Activated CD8-positive, alpha-beta T cell treated with anti-CD3 and anti-CD28 coated beads, Interleukin-2, amount 10 ng/mL, durations not matched to agents 7 days and 5 days (primary cell): ENCODE measurements around the gene XAF1. TPM values are rescaled to one million over a fixed set of nuclear protein-coding genes. Genes with fewer than 3 reads are reported as not detected.

Source experiments
- ATAC-seq: fragments of 150-1000 bp; cut with Tn5 transposase; one replicate; pipeline ENCODE4 v1.10.0; 2021; ENCODE audit warnings: moderate library complexity
- CTCF ChIA-PET: fragments of 350-600 bp; sonication (Branson Sonifier 250); formaldehyde crosslinking; loops from one replicate; lab custom pipeline; 2021; ENCODE audit warnings: antibody characterized with exemption; lab: Charles Lee
- POLR2A ChIA-PET: fragments of 350-600 bp; sonication (Branson Sonifier 250); formaldehyde crosslinking; loops from one replicate; lab custom pipeline; 2021; ENCODE audit warnings: antibody characterized with exemption; lab: Charles Lee
- DNase-seq: peaks from one replicate; pipeline ENCODE4 v3.0.0-alpha.2; 2020
- H3K27ac Mint-ChIP-seq: one replicate; pipeline ENCODE4 v1.8.0; 2021; ENCODE audit warnings: mild to moderate bottlenecking, mixed read lengths
- H3K27me3 Mint-ChIP-seq: one replicate; pipeline ENCODE4 v1.8.0; 2021; ENCODE audit warnings: low read depth, mixed read lengths
- H3K36me3 Mint-ChIP-seq: one replicate; pipeline ENCODE4 v1.8.0; 2021; ENCODE audit warnings: low read depth, mixed read lengths
- H3K4me1 Mint-ChIP-seq: one replicate; pipeline ENCODE4 v1.8.0; 2021; ENCODE audit warnings: low read depth, mixed read lengths
- H3K4me3 Mint-ChIP-seq: one replicate; pipeline ENCODE4 v1.8.0; 2021; ENCODE audit warnings: mild to moderate bottlenecking, mixed read lengths
- H3K9me3 Mint-ChIP-seq: one replicate; pipeline ENCODE4 v1.8.0; 2022; ENCODE audit warnings: mixed read lengths; ENCODE audit not compliant: insufficient read depth
- total RNA-seq, 2 experiments: library from RNA; stranded (reverse); gene quantifications; one replicate each; pipeline ENCODE4 v1.2.3, GENCODE V29; 2021

XAF1 gene
- 100 to 1,000 TPM; 298 to 306 TPM for total RNA-seq

DNA sequence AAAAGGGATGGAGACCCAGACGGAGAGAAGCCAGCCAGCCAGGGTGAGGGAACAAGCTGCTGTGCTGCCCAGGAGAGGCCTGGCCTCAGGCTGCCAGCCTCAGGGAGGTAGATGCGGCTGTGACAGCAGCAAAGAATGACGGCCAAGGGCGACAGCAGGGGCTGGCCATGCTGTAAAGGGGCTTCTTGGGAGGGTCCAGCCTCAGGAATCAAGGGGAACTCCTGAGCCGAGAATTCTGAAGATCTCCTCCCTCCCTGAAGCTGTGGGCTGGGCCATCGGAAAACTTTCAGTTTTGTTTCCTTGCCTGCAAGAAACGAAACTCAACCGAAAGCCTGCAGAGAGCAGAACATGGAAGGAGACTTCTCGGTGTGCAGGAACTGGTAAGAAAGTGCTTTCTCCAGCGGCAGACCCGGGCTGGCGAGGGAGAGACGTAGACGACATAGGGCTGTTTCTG, at the start of gene XAF1:
Gene XAF1, plus strand, starts transcription at position 316 of the 454 bp plus-strand sequence. Its CDS starts 33 bp downstream, at position 349.
- H3K27me3 Mint-ChIP-seq: no peaks in the 10 kb centered on the region
- ATAC-seq: peak; percentile 78
- POLR2A ChIA-PET: interaction anchor here (0.7 to 2.6 kb wide), 10 partner anchors 8 to 267 kb away, joined by 3 to 15 read pairs (median 4); partner anchors contain the start of genes C17orf100 and MED31
- peak; percentile 81 for DNase-seq
- peak within 1 kb of the TSS; percentile 93 for H3K4me3 Mint-ChIP-seq
- peak within 1 kb of the TSS; percentile 96 for H3K27ac Mint-ChIP-seq
- CTCF ChIA-PET: interaction anchor here (0.9 to 3.6 kb wide), 4 partner anchors 86 to 248 kb away, joined by 3 to 15 read pairs (median 9); no protein-coding TSS in a partner anchor
- H3K36me3 Mint-ChIP-seq: peaks cover 44% of the 10 kb centered on the region
- peaks cover 65% of the 10 kb centered on the region for H3K4me1 Mint-ChIP-seq
- no peaks in the 10 kb centered on the region for H3K9me3 Mint-ChIP-seq

DNA sequence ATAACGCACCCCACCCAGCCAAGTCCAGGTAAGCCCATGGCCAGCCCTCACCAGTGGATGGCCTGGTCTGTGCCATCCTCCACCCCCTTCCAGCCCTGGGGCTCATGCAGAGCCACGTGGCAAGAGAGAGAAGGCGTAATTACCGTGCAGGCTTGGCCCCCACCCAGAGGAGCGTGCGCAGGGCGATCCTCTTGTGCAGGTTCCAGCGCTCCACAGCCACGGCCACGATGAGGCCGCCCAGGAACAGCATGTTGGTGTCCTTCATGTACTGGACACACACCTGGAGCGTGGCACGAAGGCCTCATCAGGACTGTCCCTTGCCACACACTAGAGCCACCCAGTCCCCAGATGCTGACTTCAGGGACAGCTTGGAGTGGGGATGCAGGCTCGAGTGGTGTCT, 49.3 kb upstream of the XAF1 start:
- CTCF ChIA-PET: no interaction called here
- Mint-ChIP-seq H3K4me1 (peaks cover 8% of the 10 kb centered on the region), H3K9me3 (no peaks in the 10 kb centered on the region), H3K27ac (no peak overlapping the region), H3K27me3 (peaks cover 27% of the 10 kb centered on the region), H3K4me3 (no peak overlapping the region), H3K36me3 (no peaks in the 10 kb centered on the region)
- POLR2A ChIA-PET: no interaction called here
- DNase-seq: no peak
- no peak for ATAC-seq

- H3K9me3 Mint-ChIP-seq: no peaks in the 10 kb centered on the region
- no peak overlapping the region for H3K27ac Mint-ChIP-seq
- ATAC-seq (no peak), DNase-seq (no peak)
- H3K4me1 Mint-ChIP-seq: peaks cover 7% of the 10 kb centered on the region
- H3K4me3 Mint-ChIP-seq: no peak overlapping the region
- CTCF ChIA-PET: no interaction called here
- peaks cover 30% of the 10 kb centered on the region for H3K27me3 Mint-ChIP-seq
- POLR2A ChIA-PET: no interaction called here
- H3K36me3 Mint-ChIP-seq: no peaks in the 10 kb centered on the region
Measured at GRCh38 chr17:6706996-6707395, 48.9 kb upstream of the XAF1 start.

- POLR2A ChIA-PET: no interaction called here
- ATAC-seq (no peak), DNase-seq (no peak)
- Mint-ChIP-seq H3K36me3 (no peaks in the 10 kb centered on the region), H3K9me3 (no peaks in the 10 kb centered on the region), H3K27ac (no peak overlapping the region), H3K27me3 (peaks cover 41% of the 10 kb centered on the region), H3K4me1 (peaks cover 16% of the 10 kb centered on the region), H3K4me3 (no peak overlapping the region)
- CTCF ChIA-PET: no interaction called here
Measured at GRCh38 chr17:6708357-6708961, 47.4 kb upstream of the XAF1 start.

DNA sequence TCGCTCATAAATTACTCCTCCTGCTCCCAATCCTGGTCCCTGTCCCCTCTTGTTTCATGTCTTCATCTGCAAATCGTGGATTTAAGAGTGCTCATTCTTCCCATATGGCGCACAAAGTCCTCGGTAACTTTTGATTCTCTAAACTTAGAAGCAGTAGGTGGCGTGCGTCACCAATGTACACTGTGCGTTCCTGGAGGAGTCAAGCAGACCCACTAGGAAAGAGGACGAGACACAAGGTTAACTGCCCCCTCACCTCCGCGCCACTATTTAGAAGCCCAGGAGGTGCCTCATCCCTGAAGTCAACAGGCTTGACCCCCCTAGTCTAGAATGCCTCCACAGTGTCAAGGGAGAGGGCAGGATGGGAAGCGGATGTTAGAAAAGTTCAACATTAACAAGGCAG, 45.5 kb upstream of the XAF1 start:
- H3K36me3 Mint-ChIP-seq: no peaks in the 10 kb centered on the region
- peaks cover 46% of the 10 kb centered on the region for H3K27me3 Mint-ChIP-seq
- no peaks in the 10 kb centered on the region for H3K9me3 Mint-ChIP-seq
- H3K4me1 Mint-ChIP-seq: peaks cover 25% of the 10 kb centered on the region
- no peak for DNase-seq
- POLR2A ChIA-PET: no interaction called here
- H3K27ac Mint-ChIP-seq: no peak overlapping the region
- CTCF ChIA-PET: no interaction called here
- H3K4me3 Mint-ChIP-seq: no peak overlapping the region
- ATAC-seq: no peak

DNA sequence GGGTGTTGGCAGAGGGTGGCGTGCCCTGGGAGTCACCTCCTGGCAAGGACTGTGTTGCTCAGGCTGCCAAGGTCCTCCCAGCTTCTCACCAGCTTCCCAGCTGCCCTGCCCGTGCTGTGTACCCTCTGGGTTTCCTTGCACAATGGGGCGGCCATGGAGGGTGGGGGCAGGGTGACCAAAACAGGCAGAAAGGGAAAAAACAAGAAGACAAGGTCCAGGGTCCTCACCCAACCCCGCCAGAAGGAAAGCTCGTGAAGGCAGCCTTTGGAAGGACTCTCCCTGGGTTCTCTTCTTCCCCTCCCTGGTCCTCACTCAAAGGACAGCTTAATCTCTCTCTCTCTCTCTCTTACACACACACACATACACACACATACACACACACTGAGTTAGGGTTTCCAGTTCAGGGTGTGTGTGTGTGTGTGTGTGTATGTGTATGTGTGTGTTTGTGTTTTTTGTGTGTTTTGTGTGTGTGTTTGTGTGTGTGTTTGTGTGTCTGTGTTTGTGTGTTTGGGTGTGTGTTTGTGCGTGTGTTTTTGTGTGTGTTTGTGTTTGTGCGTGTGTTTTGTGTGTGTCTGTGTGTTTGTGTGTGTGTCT, 44.7 kb upstream of the XAF1 start:
- POLR2A ChIA-PET: no interaction called here
- no peak overlapping the region for H3K27ac Mint-ChIP-seq
- no peak overlapping the region for H3K4me3 Mint-ChIP-seq
- H3K9me3 Mint-ChIP-seq: no peaks in the 10 kb centered on the region
- ATAC-seq (no peak), DNase-seq (no peak)
- H3K36me3 Mint-ChIP-seq: no peaks in the 10 kb centered on the region
- CTCF ChIA-PET: no interaction called here
- peaks cover 25% of the 10 kb centered on the region for H3K4me1 Mint-ChIP-seq
- H3K27me3 Mint-ChIP-seq: peaks cover 55% of the 10 kb centered on the region

- DNase-seq (no peak), ATAC-seq (no peak)
- H3K4me1 Mint-ChIP-seq: peaks cover 25% of the 10 kb centered on the region
- peaks cover 57% of the 10 kb centered on the region for H3K27me3 Mint-ChIP-seq
- ChIA-PET CTCF (no interaction called here), POLR2A (no interaction called here)
- no peak overlapping the region for H3K27ac Mint-ChIP-seq
- no peaks in the 10 kb centered on the region for H3K9me3 Mint-ChIP-seq
- H3K36me3 Mint-ChIP-seq: no peaks in the 10 kb centered on the region
- H3K4me3 Mint-ChIP-seq: no peak overlapping the region
Measured at GRCh38 chr17:6711681-6712057, 44.2 kb upstream of the XAF1 start.

DNA sequence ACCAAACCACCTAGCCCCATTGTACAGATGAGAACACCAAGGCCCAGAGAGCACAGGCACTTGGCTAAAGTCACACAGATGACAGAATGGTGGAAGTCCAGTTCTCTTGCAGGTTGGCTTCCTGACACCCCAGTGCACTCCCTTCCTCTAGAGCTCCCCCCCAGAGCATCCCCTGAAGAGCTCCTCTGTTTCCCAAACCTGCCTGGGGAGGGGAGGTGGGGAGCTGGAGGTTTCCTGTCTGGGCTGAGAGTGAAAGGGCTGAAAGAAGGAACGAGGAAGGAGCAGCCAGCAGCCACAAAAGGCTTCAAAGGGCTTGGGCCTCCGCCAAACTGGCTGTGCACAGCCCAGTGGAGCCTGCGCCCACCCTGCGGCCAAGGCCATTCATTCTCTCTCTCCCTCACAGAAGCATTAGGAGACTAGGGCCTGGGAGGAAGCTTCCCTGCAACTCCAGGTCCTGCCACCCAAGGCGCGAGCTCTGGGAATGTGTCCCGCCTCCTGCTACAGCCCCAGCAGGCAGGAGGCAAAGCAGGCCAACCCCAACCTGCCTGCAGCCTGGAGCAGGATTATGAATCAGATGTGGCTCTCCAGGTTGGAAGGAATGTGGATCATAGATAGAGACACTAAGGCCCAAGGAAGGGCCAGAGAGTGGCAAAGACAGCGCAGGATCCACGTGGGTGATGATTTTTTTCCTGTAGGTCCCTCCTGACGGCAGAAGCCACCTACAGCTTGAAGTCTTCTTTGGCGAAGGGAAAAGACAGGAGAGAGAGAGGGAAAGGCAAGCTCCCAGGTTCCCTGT, 43.6 kb upstream of the XAF1 start:
- H3K4me1 Mint-ChIP-seq: peaks cover 25% of the 10 kb centered on the region
- ChIA-PET POLR2A (no interaction called here), CTCF (interaction anchor here (1.2 kb wide), 1 partner anchor 46 kb away, joined by 3 read pairs; no protein-coding TSS in a partner anchor)
- no peaks in the 10 kb centered on the region for H3K9me3 Mint-ChIP-seq
- H3K27me3 Mint-ChIP-seq: peaks cover 59% of the 10 kb centered on the region
- H3K4me3 Mint-ChIP-seq: no peak overlapping the region
- no peak overlapping the region for H3K27ac Mint-ChIP-seq
- no peaks in the 10 kb centered on the region for H3K36me3 Mint-ChIP-seq
- ATAC-seq (no peak), DNase-seq (no peak)

GRCh38 chr17:6712854-6713129, 43.1 kb upstream of the XAF1 start:
- Mint-ChIP-seq H3K9me3 (no peaks in the 10 kb centered on the region), H3K4me1 (peaks cover 25% of the 10 kb centered on the region), H3K36me3 (no peaks in the 10 kb centered on the region), H3K27ac (no peak overlapping the region), H3K4me3 (peak overlapping the region; percentile 10), H3K27me3 (peaks cover 59% of the 10 kb centered on the region)
- ChIA-PET CTCF (interaction anchor here (1.2 kb wide), 1 partner anchor 46 kb away, joined by 3 read pairs; no protein-coding TSS in a partner anchor), POLR2A (no interaction called here)
- no peak for ATAC-seq
- no peak for DNase-seq

GRCh38 chr17:6713130-6713917, 42.5 kb upstream of the XAF1 start, which contains the start of gene SLC13A5:
Gene SLC13A5 (minus strand): TSS chr17:6713369. CDS start chr17:6713333, 36 bp downstream.
- H3K4me1 Mint-ChIP-seq: peaks cover 25% of the 10 kb centered on the region
- H3K27me3 Mint-ChIP-seq: peaks cover 57% of the 10 kb centered on the region
- no peak within 1 kb of the TSS for H3K27ac Mint-ChIP-seq
- peak; percentile 75 for ATAC-seq
- POLR2A ChIA-PET: interaction anchor here (0.6 kb wide), 1 partner anchor 62 kb away, joined by 3 read pairs; the partner anchor contains the start of gene FBXO39
- no peak for DNase-seq
- no peaks in the 10 kb centered on the region for H3K36me3 Mint-ChIP-seq
- CTCF ChIA-PET: interaction anchor here (1.2 kb wide), 1 partner anchor 47 kb away, joined by 3 read pairs; no protein-coding TSS in a partner anchor
- H3K4me3 Mint-ChIP-seq: peak within 1 kb of the TSS; percentile 10
- H3K9me3 Mint-ChIP-seq: no peaks in the 10 kb centered on the region

GRCh38 chr17:6713918-6714271, 42.0 kb upstream of the XAF1 start:
- Mint-ChIP-seq H3K36me3 (no peaks in the 10 kb centered on the region), H3K4me1 (peaks cover 25% of the 10 kb centered on the region), H3K27me3 (peaks cover 54% of the 10 kb centered on the region), H3K9me3 (no peaks in the 10 kb centered on the region), H3K27ac (no peak overlapping the region), H3K4me3 (no peak overlapping the region)
- CTCF ChIA-PET: no interaction called here
- ATAC-seq: no peak
- POLR2A ChIA-PET: no interaction called here
- DNase-seq: no peak
